ENCODE data around the gene RRP12.

Gene RRP12

DNA sequence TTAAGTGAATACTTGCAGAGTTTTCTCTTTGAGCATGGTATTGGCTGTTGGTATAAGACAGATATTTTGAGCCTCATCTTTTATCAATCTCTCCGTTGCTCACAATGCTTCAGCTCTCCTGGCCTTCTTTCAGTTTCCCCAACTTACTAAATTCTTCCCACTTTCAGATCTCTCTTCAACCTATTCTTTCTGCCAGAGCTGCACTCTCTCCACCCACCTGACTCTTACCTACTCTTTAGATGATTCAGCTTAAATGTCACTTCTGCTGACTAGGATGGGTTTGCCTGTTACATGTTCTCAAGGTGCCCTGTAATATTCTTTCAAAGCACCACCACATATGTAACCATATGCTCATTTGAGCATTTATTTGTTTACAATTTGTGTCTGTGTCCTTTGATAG is 43.1 kb upstream of the RRP12 start:
- TF ChIP-seq, protein P1, sequence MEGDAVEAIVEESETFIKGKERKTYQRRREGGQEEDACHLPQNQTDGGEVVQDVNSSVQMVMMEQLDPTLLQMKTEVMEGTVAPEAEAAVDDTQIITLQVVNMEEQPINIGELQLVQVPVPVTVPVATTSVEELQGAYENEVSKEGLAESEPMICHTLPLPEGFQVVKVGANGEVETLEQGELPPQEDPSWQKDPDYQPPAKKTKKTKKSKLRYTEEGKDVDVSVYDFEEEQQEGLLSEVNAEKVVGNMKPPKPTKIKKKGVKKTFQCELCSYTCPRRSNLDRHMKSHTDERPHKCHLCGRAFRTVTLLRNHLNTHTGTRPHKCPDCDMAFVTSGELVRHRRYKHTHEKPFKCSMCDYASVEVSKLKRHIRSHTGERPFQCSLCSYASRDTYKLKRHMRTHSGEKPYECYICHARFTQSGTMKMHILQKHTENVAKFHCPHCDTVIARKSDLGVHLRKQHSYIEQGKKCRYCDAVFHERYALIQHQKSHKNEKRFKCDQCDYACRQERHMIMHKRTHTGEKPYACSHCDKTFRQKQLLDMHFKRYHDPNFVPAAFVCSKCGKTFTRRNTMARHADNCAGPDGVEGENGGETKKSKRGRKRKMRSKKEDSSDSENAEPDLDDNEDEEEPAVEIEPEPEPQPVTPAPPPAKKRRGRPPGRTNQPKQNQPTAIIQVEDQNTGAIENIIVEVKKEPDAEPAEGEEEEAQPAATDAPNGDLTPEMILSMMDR (IDR thresholded peaks at IDR 0.05; ENCODE audit: insufficient read depth, low read length, poor library complexity, severe bottlenecking): no peak
- Histone ChIP-seq H3K4me3 (replicated peaks; ENCODE audit: low read depth, low read length) (peak overlapping the region; percentile 95; the same call in 1 of the 2 replicates), H3K36me3 (ENCODE audit: control insufficient read depth, insufficient read depth, low read length) (peaks cover under 1% of the 10 kb centered on the region), H3K27me3 (replicated peaks; ENCODE audit: control insufficient read depth, insufficient read depth, low read length) (no peaks in the 10 kb centered on the region)
- no peak for DNase-seq (ENCODE audit: extremely low read depth, insufficient read length)

DNA sequence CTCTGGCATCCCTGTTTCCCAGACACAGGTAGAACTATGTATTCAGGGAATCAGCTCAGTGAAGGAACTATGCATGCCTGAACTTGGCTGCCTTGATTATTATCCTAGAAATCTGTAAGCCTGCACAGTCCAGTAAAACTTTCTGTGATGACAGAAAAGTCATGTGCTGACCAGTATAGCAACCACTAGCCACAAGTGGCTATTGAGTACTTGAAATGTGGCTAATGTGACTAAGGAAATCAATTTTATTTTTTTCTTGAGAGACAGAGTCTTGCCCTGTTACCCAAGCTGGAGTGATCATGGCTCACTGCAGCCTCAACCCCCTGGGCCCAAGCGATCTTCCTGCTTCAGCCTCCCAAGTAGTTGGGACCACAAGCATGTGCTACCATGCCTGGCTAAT is 41.1 kb upstream of the RRP12 start:
- TF ChIP-seq, protein P1 (IDR thresholded peaks at IDR 0.05; ENCODE audit: insufficient read depth, low read length, poor library complexity, severe bottlenecking): no peak
- H3K36me3 ChIP-seq (ENCODE audit: control insufficient read depth, insufficient read depth, low read length): peaks cover 2% of the 10 kb centered on the region
- DNase-seq (ENCODE audit: extremely low read depth, insufficient read length): no peak

GRCh38 chr10:97435211-97435610 is 34.1 kb upstream of the RRP12 start:
- no peaks in the 10 kb centered on the region for H3K27me3 ChIP-seq (replicated peaks; ENCODE audit: control insufficient read depth, insufficient read depth, low read length)
- TF ChIP-seq, protein P1 (IDR thresholded peaks at IDR 0.05; ENCODE audit: insufficient read depth, low read length, poor library complexity, severe bottlenecking): no peak
- H3K4me3 ChIP-seq (replicated peaks; ENCODE audit: low read depth, low read length): no peak overlapping the region
- H3K36me3 ChIP-seq (ENCODE audit: control insufficient read depth, insufficient read depth, low read length): peaks cover 20% of the 10 kb centered on the region
- DNase-seq (ENCODE audit: extremely low read depth, insufficient read length): no peak

More for the DNA sequence above, 41.1 kb upstream of the RRP12 start:
- Histone ChIP-seq H3K4me3 (replicated peaks; ENCODE audit: low read depth, low read length) (no peak overlapping the region), H3K27me3 (replicated peaks; ENCODE audit: control insufficient read depth, insufficient read depth, low read length) (no peaks in the 10 kb centered on the region)

GRCh38 chr10:97434557-97434956 is 33.4 kb upstream of the RRP12 start:
- Histone ChIP-seq H3K36me3 (ENCODE audit: control insufficient read depth, insufficient read depth, low read length) (peaks cover 20% of the 10 kb centered on the region), H3K27me3 (replicated peaks; ENCODE audit: control insufficient read depth, insufficient read depth, low read length) (no peaks in the 10 kb centered on the region), H3K4me3 (replicated peaks; ENCODE audit: low read depth, low read length) (no peak overlapping the region)
- DNase-seq (ENCODE audit: extremely low read depth, insufficient read length): no peak
- TF ChIP-seq, protein P1 (IDR thresholded peaks at IDR 0.05; ENCODE audit: insufficient read depth, low read length, poor library complexity, severe bottlenecking): no peak

- peaks cover 18% of the 10 kb centered on the region for H3K36me3 ChIP-seq (ENCODE audit: control insufficient read depth, insufficient read depth, low read length)
- no peak for DNase-seq (ENCODE audit: extremely low read depth, insufficient read length)
- no peaks in the 10 kb centered on the region for H3K27me3 ChIP-seq (replicated peaks; ENCODE audit: control insufficient read depth, insufficient read depth, low read length)
Measured at GRCh38 chr10:97434055-97434454, 32.9 kb upstream of the RRP12 start.

More at GRCh38 chr10:97434055-97434454, 32.9 kb upstream of the RRP12 start:
- H3K4me3 ChIP-seq (replicated peaks; ENCODE audit: low read depth, low read length): no peak overlapping the region
- TF ChIP-seq, protein P1 (IDR thresholded peaks at IDR 0.05; ENCODE audit: insufficient read depth, low read length, poor library complexity, severe bottlenecking): no peak
